CD4-positive, alpha-beta T cell treated with Interleukin-17A for 4 hours (primary cell): ENCODE measurements around the gene NRP1.

Source experiments
- DNase-seq: peaks from one replicate; pipeline ENCODE4 v3.0.0-alpha.2; 2020; ENCODE audit warnings: mixed read lengths

NRP1 gene

DNA sequence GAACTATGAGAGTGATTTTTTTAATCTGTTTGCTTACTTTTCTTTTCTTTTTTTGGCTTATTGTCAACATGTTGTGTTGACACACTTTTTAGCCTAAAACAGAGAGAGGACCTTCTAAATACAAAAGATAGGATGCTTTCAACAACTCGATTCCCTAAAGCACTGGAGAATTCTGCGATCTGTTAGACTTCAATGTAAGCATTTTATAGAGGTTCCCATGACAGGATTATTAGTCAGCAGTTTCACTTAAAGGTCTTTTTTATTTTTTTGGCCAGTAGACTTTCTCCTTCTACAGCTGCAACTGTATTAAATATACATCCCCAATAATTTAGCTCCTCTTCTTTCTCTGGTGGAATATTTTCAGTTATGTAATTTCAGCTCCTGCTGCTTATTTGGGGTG lies 12.7 kb upstream of the NRP1 start:
- DNase-seq = no peak

DNA sequence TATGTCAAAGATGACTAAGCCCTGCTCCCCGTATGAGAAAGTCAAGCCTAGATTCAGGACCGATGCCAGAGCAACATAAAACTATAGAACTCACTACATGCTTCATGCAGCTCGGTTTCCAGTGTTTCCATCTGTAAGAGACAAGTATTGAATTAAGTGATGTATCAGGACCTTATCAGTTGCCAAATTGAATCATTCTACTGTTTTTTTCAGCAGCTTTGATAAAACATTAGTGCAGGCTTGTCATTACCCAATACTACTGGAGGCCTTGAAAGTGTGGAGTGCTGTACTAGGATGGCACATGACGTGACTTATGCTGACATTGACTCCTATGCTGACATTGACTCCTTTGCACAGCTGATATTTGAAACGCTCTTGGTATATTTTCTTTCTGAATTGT lies 10.8 kb upstream of the NRP1 start:
- no peak for DNase-seq

DNA sequence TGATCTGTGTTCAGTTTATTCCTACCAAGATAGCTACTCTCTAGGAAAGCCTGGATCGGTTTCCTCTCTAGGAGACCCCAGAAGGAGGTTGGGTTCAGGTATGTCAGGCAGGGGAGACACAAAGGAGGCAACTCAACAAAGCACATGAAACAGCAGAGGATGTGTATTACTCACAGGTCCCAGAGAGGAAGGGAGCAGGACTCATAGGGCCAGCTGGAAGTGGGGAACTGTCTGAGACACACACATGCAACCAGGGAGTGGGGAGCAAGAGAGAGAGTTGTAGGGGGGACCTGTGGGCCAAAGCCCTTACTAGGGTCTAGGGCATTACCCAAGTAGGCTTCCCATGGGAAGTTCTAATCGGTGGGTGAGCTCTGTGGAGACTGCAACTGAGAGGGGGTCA lies 10.2 kb upstream of the NRP1 start:
- DNase-seq = no peak

DNA sequence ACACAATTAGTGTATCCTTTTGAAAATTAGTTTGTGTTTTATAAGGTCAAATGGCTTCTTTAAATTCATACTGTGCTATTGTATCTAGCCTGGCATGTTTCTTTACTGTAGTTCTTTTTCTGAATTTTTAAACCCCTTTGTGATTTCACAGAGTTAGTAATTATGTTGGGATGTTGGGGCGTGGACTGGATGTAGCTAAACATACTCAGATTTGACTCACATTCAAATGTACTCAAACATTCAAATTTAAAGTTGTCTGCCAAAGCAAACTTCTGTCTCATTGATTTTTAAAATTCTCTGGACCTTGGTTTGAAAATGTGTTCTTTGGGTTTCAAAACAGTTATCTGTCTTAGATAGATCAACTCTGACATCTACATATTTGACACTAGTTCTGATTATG lies 7.2 kb upstream of the NRP1 start:
- DNase-seq = no peak

DNA sequence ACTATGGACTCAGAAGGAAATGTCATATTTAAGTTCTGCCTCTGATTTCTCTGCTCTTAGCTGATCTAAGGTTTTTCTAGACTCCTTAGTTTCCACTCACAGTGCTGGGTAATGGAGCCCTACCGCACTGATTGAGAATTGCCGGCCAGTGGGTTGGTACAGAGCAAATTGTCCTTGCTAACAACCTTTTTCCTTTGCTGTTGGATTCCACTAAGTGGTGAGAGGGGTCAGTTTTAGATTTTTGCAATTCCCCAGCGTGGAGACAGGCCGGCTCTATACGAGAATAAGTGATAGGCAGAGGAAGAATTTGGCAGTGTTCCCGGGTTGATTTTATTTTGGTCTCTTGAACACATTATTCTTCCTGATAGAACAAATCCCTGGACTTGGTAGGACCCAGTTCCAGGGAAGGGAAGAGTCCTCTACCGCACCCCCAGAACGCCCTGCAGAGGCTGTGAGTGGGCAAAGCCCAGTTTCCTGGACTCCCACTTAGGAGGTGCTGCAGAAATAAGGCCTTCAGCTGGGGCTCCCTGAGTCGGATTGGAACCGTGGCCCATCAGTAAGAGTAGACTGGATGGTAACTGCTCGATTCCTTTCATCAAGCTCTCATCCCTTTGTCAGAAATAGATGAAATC lies 3.0 kb upstream of the NRP1 start:
- no peak for DNase-seq

DNA sequence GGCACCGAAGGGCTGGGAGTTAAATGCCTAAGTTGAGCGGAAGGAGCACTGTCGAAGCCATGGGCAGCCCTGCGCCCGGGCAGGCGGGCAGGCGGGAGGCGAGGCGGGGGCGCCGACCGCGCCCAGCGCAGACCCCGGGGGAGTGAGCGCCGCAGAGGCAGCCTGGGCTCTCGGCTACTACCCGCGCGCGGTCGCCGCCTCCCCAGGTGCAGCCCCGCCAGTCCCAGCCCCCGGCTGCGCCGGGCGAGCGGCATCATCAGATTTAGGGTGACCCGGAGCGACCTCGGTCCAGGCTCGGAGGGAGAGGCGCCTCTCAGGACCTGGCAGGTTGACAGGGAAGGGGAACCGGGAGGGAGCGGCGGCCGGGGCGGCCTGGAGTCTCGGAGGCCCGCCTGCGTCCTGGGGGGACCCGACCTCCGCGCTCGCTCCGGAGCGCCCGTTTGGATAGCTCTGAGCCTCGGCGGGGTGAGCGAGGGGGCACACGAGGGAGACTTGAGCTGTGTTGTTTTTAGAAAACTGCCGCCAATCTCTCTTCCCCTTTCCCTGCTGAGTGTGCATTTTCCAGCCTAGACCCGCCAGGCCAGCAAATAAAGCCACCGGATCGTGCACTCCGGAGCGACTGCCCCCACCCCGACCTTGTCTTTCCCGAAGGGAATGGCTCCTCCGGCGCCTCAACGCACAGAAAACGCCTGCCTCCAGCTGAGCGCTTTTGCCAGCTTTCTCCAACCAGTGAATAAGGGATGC lies 2.3 kb upstream of the NRP1 start:
- DNase-seq = peak; percentile 4

DNA sequence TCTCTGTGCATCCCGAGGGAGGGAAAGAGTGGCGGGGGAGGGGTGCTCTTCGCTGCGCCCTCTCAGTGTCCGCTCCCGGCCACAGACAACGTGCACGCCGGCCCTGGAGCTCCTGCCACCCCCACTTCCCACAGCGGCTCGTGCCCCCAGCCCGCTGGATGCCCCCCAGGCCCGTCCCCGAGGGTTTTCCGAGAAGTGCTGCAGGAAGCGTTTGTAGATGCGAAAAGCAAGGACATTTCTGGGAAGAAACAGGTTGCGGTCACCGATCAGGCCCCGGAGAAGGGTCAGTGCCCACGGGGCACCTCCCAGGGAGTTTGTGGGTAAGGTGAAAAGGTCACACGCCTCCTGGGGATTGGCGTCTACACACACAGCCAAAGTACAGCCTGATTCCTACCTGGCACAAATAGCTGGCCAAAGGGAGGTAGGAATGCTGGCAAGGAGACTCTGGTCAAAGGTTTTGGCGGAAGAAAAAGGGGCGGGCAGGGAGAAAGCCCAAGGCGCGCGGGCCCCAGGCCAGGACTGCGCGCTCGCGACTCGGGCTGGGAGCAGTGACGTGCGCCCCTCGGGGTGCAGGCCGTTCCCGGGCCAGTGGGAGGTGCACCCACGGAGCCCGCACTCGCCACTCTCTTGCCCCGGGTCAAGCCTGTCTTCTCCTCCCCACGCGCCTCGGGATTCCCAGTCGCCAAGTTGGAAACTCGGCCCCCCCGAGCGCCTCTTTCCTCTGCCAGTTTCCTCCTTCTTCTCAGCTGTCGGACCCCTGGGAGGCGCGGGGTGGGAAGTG lies 1.5 kb upstream of the NRP1 start:
- peak; percentile 3 for DNase-seq

DNA sequence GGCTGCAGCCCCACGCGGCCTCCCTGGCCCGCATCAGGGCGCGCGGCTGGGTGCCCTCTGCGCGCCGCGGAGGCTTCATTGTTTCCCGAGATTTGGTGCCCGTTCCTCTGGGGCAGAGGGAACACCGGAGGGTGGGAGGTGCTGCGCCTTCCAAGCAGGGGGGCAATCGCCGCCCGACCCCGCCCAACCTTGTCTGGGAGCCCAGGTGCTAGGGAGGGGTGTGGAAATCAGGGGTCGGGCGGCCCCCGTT lies 1.0 kb upstream of the NRP1 start:
- DNase-seq = no peak

DNA sequence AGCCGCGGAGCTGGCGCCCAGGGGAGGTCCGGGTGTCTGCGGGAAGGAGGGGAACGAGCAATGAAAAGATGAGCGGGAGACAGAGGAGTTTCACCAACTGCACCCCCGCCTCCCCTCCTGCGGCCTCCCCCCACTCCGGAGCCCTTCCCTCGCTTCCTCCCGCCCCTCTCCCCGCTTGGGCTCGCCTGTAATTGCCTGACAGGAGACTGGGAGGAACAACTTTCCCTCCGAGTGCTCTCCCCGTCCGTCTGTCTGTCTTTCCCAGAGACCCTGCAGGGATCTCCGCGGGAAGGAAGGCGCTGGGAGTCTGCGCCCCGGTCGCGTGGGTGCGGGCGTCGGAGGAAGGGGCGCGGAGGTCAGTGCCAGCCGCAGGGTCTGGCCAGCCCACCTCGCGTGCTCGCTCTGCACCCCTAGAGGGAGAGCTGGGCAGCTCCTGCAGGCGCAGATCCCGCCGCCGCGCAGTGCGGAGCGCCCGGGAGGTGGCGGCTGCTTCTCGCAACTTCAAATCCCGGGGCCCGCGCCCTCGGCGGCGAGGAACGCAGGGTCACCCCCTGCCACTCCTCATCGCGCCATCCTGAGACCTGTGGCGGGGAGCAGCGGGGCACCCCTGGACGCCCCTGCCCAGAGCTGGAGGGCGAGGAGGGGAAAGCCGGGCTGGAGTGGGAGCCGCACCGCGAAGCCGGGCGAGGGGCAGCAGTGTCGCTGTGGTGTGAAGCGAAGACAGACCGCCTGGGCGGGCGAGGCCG lies 511 bp upstream of the NRP1 start:
- peak; percentile 29 for DNase-seq

DNA sequence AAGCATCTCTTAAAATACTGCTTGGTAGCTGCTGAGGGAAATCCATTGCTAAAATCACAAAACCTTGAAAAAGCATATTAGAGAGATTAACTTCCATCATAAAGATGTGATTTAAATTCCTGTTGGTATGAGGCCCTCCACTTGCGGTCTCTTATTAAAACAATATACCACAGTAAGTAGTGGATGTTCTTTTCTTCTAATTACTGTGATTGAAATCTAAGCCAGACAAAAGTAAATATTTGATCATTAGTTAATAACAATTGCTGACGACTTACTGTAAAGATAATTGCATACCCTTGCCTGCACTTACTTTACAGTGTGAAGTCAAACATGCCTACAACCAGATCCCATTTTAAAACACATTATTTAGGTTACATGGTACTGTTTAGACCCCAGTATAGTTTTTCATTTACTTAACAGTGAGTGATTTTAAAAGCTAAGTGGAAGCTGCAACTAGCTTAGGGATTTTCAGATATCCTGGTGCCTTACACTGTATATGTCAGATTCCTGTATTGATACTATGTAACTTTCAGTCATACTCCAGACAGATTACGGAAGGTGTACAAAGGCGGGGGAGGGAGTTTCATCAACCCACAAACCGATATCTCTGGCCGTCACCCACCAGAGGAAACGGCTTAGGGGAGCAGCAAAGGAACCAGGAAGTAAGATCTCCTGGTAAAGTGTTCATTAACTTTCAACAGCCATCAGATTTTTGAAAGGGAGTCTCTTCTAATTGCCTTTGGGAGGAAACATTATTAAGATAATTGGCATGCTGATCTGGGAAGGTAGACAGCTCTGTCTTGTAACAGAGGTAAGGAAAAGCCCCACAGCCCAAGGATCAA lies 986 bp downstream of the NRP1 start:
- DNase-seq = peak; percentile 51

DNA sequence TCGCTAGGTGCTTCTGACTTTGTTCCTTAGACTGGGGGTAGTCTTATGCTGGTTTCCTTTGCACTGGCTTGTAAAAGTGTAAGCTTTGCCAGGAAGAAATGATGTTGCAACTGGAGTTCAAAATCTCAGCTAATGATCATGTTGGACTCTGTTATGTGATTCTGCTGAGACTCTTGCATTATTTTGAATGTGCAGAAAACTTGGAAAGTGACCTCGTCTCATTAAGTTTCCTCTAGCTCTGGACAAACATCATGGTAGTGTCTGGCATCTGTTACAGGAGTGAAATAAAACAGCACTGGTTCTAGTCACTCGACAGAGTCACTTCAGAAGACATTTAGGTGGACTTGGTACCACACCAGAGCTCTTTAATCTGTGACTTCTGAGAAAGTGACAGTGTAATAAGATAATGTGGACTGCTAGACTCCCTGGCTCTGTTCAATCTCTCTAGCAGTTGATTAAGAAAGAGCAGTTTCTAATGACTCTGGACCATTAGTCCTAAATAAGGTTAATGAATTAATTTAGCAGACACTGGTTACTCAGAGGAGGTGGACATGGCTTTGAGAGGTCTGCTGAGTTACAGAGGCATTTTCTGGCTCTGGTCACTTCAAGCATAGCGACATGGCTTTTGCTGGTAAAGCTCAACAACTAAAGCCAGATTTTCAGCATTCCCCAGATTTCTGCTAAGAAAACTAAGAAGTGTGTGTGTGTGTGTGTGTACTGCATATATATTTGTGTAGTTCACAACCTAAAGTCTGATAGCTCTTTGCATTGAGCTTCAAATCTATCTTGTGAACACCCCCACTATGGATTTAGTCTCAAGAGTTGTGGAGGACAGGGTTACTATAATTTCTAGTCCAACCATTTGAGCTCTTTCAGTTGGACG lies 2.0 kb downstream of the NRP1 start:
- no peak for DNase-seq

DNA sequence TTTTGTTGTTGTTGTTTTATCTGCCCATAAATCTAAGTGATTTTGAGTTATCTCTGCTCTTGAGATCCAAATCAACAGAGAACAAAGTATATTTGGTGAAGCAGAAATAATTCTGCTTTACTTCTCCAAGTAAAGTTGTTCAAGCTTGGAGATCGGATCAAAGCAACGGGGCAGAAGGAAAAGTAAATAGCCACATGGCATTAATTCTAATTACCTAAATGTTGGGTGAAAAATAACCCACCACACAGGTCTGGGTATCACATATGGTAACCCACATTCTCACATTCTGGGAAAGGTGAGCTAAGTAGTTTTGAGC lies 3.1 kb downstream of the NRP1 start:
- no peak for DNase-seq

DNA sequence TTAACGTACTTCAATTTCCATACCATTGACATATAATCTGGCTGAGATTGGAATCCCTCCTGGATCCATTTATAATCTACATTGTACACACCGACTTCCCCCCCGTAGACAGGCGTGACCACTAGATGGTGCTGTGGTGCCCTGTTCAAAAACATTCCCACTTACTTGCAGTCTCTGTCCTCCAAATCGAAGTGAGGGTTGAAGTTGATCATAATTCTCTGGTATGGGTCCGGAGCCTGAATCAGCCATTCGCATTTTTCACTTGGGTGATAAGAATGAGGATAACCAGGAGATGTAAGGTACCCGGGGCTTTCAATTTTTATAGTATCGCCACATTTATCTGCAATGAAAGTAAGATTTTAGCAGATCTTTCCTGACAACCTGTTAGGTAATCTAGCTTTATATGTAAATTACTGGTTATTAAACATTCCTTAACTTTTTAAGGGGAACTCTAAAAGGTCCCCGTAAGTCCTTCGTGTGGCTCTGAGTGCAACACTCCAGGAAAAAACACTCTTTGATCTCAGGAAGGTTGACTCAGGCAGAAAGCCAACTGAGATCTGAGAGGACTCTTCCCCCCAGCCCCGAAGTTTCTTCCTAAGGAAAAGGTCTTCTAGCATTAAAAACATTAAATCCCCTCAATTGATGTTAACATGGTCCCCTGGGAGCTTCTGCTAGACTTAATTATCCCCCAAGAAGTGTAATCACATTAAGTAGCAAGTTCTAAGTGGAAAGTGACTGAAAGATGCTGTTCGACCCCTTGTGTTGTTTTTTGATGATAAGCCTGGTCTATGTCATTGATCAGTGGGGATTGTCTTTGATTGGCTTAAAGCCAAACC lies 3.7 kb downstream of the NRP1 start:
- peak; percentile 86 for DNase-seq

DNA sequence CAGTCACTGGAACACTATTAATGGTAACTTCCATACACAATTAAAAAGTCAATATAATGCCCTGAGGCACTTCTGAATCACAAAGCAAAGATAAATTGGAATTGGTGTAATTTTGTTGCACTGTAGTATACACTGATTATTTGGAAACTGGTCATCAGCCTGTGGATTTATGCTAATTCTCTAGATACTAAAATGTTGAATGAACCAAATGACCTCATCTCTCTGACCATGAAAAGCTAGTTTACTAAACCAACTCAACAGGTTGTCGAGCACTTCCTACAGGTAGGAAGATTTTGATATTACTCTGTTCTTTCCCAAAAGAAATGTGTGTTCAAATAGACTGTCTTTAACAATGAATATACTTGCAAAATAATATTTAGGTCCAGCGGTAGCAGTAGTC lies 5.3 kb downstream of the NRP1 start:
- no peak for DNase-seq

DNA sequence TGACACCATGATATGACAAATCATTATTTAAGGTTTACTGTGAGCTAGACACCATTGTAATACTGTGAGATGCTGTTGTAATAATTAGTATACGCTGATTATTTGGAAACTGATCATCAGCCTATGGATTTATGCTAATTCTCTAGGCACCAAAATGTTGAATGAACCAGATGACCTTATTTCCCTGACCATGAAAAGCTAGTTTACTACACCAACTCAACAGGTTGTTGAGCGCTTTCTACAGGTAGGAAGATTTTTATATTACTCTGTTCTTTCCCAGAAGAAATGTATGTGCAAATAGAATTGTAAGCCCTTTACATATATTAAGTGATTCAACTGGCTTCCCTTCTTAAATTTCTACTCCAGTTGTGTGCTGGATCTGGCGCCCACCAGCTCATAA lies 6.2 kb downstream of the NRP1 start:
- DNase-seq = no peak

DNA sequence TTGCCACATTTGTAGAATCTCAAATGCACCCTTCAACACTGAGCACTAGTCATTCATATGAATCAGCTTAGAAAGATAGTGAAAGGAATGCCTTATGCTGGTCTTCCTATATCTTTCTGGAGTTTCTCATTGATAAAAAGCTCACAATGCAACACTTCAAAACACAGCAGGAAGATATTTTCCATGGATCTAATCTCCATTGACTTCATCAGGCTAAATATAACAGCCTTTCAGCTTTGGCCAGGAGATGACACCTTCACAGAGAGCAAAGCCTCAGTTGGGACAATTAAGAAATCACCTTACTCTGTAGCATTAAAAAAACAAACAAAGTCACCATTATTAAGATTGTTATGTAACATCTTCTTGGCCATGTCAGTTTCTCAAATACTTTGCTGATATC lies 6.7 kb downstream of the NRP1 start:
- no peak for DNase-seq

DNA sequence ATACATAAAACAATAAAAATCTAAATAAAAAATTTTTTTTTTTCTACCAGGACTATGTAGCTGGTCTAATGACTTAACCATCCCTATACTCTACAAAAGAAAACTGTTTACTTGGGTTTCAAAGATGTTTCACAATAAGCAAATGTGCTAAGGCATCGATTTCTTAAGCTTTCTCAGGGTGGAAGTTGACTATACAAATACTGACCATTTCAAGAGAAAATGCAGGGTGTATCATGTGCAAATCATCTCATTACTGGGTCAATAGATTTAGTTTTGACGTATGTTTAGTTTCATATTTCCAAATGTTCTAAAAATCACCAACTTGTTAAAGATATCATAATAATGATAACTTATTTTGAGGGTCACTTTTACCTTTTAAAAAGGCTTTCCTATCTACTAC lies 7.5 kb downstream of the NRP1 start:
- no peak for DNase-seq

DNA sequence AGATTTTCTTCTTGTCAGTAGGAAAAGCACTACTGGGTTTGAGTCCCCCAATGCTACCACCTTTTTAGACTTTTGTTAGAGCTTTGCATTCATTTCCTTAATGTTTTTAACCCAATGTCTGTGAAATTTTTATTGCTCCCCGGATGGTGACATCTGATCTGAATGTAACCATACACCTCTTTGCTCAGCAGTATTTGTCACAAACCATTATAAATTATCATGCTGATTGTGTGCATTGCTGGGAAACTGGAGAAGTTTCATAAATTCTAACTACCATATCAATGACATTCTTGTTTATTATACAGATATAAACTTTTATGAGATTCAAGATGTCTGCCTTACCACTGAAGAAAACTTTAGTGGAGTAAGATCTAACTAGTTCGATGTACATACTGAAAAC lies 8.5 kb downstream of the NRP1 start:
- DNase-seq = no peak

DNA sequence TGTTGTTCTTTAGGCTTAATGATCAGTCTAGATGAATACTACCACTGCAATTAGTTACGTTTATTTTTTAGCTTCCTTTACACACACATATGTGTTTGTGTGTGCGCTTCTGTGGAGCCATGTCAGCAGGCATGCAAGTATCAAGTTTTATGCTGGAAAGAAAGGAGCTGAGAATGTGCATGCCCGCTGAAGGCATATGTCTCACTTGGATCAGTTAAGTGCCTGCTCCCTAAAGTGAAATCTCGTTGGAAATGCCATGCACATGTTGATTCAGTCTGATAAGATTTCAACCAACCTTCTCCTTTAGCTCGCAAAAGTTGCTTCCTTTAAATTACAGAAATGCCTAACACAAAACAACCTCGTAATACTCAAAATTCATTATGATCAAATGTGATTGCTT lies 10.7 kb downstream of the NRP1 start:
- DNase-seq = no peak

DNA sequence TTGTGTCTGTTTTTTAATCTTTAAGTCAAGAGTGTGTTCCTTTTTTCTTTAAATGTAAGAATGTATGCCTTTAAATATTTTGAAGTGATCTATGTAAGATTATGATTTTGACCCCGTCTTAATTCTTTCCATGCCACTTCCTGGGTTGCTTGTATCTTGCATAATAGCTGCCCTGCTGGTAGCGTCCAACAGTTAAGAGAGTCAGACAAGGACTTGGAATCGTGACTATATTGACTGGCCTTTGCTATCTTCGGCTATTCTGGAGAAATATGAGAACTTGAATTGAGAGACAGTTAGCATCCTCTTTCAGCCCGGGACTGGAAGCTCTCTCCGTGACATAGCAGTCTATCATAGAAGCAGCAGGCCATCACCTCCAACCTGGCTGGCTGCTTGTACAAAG lies 13.0 kb downstream of the NRP1 start:
- DNase-seq = no peak

DNA sequence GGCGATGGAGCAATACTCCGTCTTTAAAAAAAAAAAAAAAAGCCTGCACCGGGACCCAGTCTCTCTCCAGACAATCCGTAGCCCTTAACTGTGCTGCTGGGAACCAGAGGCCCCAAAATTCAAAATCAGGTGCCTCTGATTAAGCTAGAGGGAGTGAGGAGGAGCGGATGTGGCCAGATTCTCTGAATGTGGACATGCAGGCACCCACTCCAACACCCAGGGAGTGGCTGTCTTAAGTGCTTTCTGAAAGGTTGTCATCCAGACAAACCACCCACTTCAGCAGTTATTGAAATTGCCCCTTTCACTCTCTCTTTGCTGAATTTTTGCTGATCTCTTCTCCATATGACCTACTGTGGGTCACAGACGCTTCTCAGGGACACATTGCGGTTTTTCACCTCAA lies 14.2 kb downstream of the NRP1 start:
- no peak for DNase-seq
